ENCODE measurements around the gene MYB. TPM values are rescaled to one million over a fixed set of nuclear protein-coding genes. Genes with fewer than 3 reads are reported as not detected.

Gene MYB
- total and polyA plus RNA-seq, 12 donors = 0.14 to 11.8 (median 0.74) TPM

DNA sequence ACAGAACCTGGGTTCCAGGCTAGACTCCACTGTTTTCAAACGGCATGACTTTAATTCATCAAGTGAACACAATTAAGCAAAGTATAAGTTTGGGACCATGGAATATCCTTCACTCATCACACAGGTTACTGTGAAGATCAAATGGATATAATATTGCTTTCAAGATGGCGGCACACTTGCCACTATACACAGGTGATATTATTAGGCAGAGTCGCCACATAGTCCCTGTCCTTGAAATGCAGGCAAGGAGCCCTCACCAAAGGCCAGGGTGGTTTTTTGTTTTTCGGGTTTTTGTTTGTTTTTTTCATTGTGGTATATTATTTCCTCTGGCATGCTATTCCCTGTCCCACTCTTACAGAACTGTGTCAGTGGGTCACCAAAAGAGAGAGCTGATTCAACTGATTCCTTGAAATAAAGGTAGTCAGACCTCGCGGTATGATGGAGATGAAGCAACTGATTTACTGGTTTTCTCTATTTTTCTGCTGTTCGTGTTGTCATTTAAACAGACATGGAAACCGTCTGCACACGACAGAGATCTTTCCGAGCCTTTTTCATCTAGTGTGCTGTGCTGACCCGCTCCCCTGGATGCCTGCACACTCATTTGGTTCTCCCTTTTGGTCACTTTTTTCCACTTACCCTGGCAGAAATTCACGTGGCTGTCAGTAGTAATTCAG lies 29.7 kb downstream of the MYB start:
- Histone ChIP-seq H3K4me1 (replicated peaks in 1 of 2) (no peaks in the 10 kb centered on the region), H3K9me3 (replicated peaks in 1 of 3) (no peaks in the 10 kb centered on the region), H3K36me3 (replicated peaks in 1 of 2) (no peaks in the 10 kb centered on the region), H3K27me3 (no peaks in the 10 kb centered on the region), H3K4me3 (no peak overlapping the region), H3K27ac (no peak overlapping the region)
- 85 to 91% (median 88%) methylated on average over 12 of the region's 12 CpGs for WGBS, 4 donors
- intact Hi-C loops (cut with DNase I) = no loop called here
- TF ChIP-seq POLR2A (IDR thresholded peaks at IDR 0.05) = no peak
- TF ChIP-seq, protein P1, sequence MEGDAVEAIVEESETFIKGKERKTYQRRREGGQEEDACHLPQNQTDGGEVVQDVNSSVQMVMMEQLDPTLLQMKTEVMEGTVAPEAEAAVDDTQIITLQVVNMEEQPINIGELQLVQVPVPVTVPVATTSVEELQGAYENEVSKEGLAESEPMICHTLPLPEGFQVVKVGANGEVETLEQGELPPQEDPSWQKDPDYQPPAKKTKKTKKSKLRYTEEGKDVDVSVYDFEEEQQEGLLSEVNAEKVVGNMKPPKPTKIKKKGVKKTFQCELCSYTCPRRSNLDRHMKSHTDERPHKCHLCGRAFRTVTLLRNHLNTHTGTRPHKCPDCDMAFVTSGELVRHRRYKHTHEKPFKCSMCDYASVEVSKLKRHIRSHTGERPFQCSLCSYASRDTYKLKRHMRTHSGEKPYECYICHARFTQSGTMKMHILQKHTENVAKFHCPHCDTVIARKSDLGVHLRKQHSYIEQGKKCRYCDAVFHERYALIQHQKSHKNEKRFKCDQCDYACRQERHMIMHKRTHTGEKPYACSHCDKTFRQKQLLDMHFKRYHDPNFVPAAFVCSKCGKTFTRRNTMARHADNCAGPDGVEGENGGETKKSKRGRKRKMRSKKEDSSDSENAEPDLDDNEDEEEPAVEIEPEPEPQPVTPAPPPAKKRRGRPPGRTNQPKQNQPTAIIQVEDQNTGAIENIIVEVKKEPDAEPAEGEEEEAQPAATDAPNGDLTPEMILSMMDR (IDR thresholded peaks at IDR 0.05) = no peak
- DNase-seq = no peak

DNA sequence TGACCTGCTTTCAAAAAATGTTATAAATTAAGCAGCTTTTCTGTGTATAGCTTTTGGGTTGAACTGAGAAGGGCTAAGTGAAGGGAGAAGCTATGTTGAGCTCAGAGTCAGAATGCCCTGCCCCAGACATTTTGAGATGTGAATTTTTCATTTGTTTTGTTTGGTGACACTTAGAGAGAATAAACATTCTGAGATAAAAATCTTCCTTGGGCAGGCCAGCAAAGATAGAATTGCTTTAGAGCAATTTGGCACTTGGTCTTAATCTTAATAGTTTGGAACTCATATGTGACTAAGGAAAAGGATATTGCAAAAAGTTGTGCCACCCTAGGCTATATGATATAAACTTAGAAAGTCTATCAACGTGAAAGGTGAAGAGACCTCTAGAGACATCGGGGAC lies 30.2 kb downstream of the MYB start:
- no peak for TF ChIP-seq POLR2A (IDR thresholded peaks at IDR 0.05)
- TF ChIP-seq, protein P1 (IDR thresholded peaks at IDR 0.05) = no peak
- intact Hi-C loops (cut with DNase I) = no loop called here
- no peak overlapping the region for H3K27ac ChIP-seq
- H3K27me3 ChIP-seq = no peaks in the 10 kb centered on the region
- no peak overlapping the region for H3K4me3 ChIP-seq
- no peaks in the 10 kb centered on the region for H3K9me3 ChIP-seq (replicated peaks in 1 of 3)
- H3K36me3 ChIP-seq (replicated peaks in 1 of 2) = no peaks in the 10 kb centered on the region
- WGBS, 4 donors = 85 to 95% (median 89%) methylated on average over 2 of the region's 2 CpGs
- no peak for DNase-seq
- no peaks in the 10 kb centered on the region for H3K4me1 ChIP-seq (replicated peaks in 1 of 2)

- intact Hi-C loops (cut with DNase I) = no loop called here
- DNase-seq = no peak
- WGBS, 4 donors = 55 to 66% (median 64%) methylated on average over 3 of the region's 3 CpGs
- Histone ChIP-seq H3K4me1 (replicated peaks in 1 of 2) (no peaks in the 10 kb centered on the region), H3K27me3 (no peaks in the 10 kb centered on the region), H3K36me3 (replicated peaks in 1 of 2) (no peaks in the 10 kb centered on the region), H3K4me3 (no peak overlapping the region), H3K27ac (no peak overlapping the region), H3K9me3 (replicated peaks in 1 of 3) (no peaks in the 10 kb centered on the region)
- TF ChIP-seq, protein P1 (IDR thresholded peaks at IDR 0.05) = no peak
- TF ChIP-seq POLR2A (IDR thresholded peaks at IDR 0.05) = no peak
Observed at GRCh38 chr6:135212020-135212806, 31.1 kb downstream of the MYB start.

DNA sequence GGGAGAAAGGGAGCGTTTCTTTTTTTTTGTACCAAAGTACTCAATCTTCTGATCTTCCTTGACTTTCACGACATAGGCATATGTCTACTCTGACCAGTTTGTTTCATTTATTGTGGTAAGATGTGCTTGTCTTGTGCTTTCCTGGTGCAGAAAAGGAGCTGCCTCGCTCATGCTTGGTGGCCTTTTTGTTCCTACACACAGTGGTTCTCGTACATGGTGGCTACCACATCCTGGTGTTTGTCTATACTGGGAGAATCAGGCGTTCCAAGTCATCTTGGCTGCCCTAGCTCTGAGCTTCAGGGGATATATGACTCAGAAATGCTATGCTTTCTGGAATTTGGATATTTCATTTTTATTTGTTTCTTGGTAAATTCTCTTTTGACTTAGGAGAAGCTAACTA lies 31.8 kb downstream of the MYB start:
- TF ChIP-seq, protein P1 (IDR thresholded peaks at IDR 0.05) = no peak
- no peak for TF ChIP-seq POLR2A (IDR thresholded peaks at IDR 0.05)
- H3K27me3 ChIP-seq = no peaks in the 10 kb centered on the region
- H3K27ac ChIP-seq = no peak overlapping the region
- 83 to 88% (median 85%) methylated on average over 5 of the region's 5 CpGs for WGBS, 4 donors
- H3K4me3 ChIP-seq = no peak overlapping the region
- no peak for DNase-seq
- H3K9me3 ChIP-seq (replicated peaks in 1 of 3) = no peaks in the 10 kb centered on the region
- no peaks in the 10 kb centered on the region for H3K36me3 ChIP-seq (replicated peaks in 1 of 2)
- intact Hi-C loops (cut with DNase I) = no loop called here
- H3K4me1 ChIP-seq (replicated peaks in 1 of 2) = no peaks in the 10 kb centered on the region
